ENCODE results near the gene MBD5.
A peak's percentile ranks its signal among the peaks of the same experiment; 100 is the strongest.
"Not testable (repeated sequence)": the region's sequence is repeated elsewhere in the genome, so short reads cannot be mapped to it uniquely, and the experiment has no call there.

MBD5 gene

DNA sequence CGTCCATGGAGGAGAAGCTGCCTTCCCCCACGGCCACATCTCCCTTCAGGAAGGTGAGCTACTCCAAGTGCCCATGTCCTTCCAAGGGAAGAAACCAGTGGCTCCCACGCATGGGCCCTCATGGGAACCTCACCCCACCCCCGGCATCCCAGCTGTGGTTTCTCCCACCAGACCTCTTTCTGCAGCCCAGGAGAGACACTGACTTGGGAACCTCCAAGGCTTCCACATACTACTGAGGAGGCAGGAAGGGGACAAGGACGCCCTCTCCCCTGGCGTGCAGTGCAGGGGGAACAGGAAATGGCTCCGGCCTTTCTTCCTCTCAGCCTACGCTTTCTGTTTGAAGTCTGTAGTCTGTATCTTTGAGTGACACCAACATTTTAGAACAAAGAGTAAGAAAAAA lies 519.1 kb downstream of the MBD5 start:
- Mint-ChIP-seq H3K36me3 (no peaks in the 10 kb centered on the region), H3K27ac (peak overlapping the region; percentile 90), H3K4me3 (peak overlapping the region; percentile 64), H3K27me3 (no peaks in the 10 kb centered on the region), H3K4me1 (ENCODE audit: low read depth) (peaks cover 60% of the 10 kb centered on the region), H3K9me3 (ENCODE audit: low read depth) (no peaks in the 10 kb centered on the region)

- peak overlapping the region; percentile 30 for H3K27ac Mint-ChIP-seq
Observed at GRCh38 chr2:148541792-148542191, 520.9 kb downstream of the MBD5 start.

GRCh38 chr2:148542614-148543013 lies 521.7 kb downstream of the MBD5 start:
- H3K4me1 Mint-ChIP-seq (ENCODE audit: low read depth) = peaks cover 69% of the 10 kb centered on the region
- no peak overlapping the region for H3K4me3 Mint-ChIP-seq

More at GRCh38 chr2:148541792-148542191, 520.9 kb downstream of the MBD5 start:
- no peaks in the 10 kb centered on the region for H3K27me3 Mint-ChIP-seq
- peaks cover 68% of the 10 kb centered on the region for H3K4me1 Mint-ChIP-seq (ENCODE audit: low read depth)
- H3K9me3 Mint-ChIP-seq (ENCODE audit: low read depth) = no peaks in the 10 kb centered on the region
- no peak overlapping the region for H3K4me3 Mint-ChIP-seq
- no peaks in the 10 kb centered on the region for H3K36me3 Mint-ChIP-seq

GRCh38 chr2:148543088-148543540 lies 522.2 kb downstream of the MBD5 start:
- H3K27me3 Mint-ChIP-seq; H3K36me3 Mint-ChIP-seq; H3K9me3 Mint-ChIP-seq (ENCODE audit: low read depth); H3K4me3 Mint-ChIP-seq: not testable (repeated sequence)
- peak overlapping the region; percentile 41 for H3K27ac Mint-ChIP-seq
- peaks cover 65% of the 10 kb centered on the region for H3K4me1 Mint-ChIP-seq (ENCODE audit: low read depth)

More at GRCh38 chr2:148542614-148543013, 521.7 kb downstream of the MBD5 start:
- H3K27me3 Mint-ChIP-seq = no peaks in the 10 kb centered on the region
- no peaks in the 10 kb centered on the region for H3K9me3 Mint-ChIP-seq (ENCODE audit: low read depth)
- peak overlapping the region; percentile 41 for H3K27ac Mint-ChIP-seq
- H3K36me3 Mint-ChIP-seq = no peaks in the 10 kb centered on the region

- Mint-ChIP-seq H3K27ac (peak overlapping the region; percentile 91), H3K27me3 (no peaks in the 10 kb centered on the region), H3K36me3 (no peaks in the 10 kb centered on the region), H3K4me1 (ENCODE audit: low read depth) (peaks cover 46% of the 10 kb centered on the region), H3K9me3 (ENCODE audit: low read depth) (no peaks in the 10 kb centered on the region), H3K4me3 (no peak overlapping the region)
Observed at GRCh38 chr2:148545390-148546256, 524.7 kb downstream of the MBD5 start.

GRCh38 chr2:148546270-148546669 lies 525.4 kb downstream of the MBD5 start:
- no peaks in the 10 kb centered on the region for H3K36me3 Mint-ChIP-seq
- H3K9me3 Mint-ChIP-seq (ENCODE audit: low read depth) = no peaks in the 10 kb centered on the region
- H3K4me1 Mint-ChIP-seq (ENCODE audit: low read depth) = peaks cover 39% of the 10 kb centered on the region
- peak overlapping the region; percentile 91 for H3K27ac Mint-ChIP-seq
- H3K4me3 Mint-ChIP-seq = no peak overlapping the region
- no peaks in the 10 kb centered on the region for H3K27me3 Mint-ChIP-seq

GRCh38 chr2:148548716-148549400 lies 528.0 kb downstream of the MBD5 start:
- Mint-ChIP-seq H3K9me3 (ENCODE audit: low read depth) (no peaks in the 10 kb centered on the region), H3K4me1 (ENCODE audit: low read depth) (peaks cover 30% of the 10 kb centered on the region), H3K4me3 (no peak overlapping the region), H3K36me3 (no peaks in the 10 kb centered on the region), H3K27me3 (no peaks in the 10 kb centered on the region), H3K27ac (no peak overlapping the region)

GRCh38 chr2:148552675-148553331 lies 531.9 kb downstream of the MBD5 start:
- H3K4me1 Mint-ChIP-seq (ENCODE audit: low read depth) = peaks cover 3% of the 10 kb centered on the region
- H3K27ac Mint-ChIP-seq = no peak overlapping the region
- no peaks in the 10 kb centered on the region for H3K9me3 Mint-ChIP-seq (ENCODE audit: low read depth)
- no peak overlapping the region for H3K4me3 Mint-ChIP-seq
- no peaks in the 10 kb centered on the region for H3K36me3 Mint-ChIP-seq
- no peaks in the 10 kb centered on the region for H3K27me3 Mint-ChIP-seq

GRCh38 chr2:148553332-148553887 lies 532.5 kb downstream of the MBD5 start:
- Mint-ChIP-seq H3K36me3 (no peaks in the 10 kb centered on the region), H3K4me1 (ENCODE audit: low read depth) (peaks cover 3% of the 10 kb centered on the region), H3K27ac (no peak overlapping the region), H3K4me3 (no peak overlapping the region), H3K9me3 (ENCODE audit: low read depth) (no peaks in the 10 kb centered on the region), H3K27me3 (no peaks in the 10 kb centered on the region)

DNA sequence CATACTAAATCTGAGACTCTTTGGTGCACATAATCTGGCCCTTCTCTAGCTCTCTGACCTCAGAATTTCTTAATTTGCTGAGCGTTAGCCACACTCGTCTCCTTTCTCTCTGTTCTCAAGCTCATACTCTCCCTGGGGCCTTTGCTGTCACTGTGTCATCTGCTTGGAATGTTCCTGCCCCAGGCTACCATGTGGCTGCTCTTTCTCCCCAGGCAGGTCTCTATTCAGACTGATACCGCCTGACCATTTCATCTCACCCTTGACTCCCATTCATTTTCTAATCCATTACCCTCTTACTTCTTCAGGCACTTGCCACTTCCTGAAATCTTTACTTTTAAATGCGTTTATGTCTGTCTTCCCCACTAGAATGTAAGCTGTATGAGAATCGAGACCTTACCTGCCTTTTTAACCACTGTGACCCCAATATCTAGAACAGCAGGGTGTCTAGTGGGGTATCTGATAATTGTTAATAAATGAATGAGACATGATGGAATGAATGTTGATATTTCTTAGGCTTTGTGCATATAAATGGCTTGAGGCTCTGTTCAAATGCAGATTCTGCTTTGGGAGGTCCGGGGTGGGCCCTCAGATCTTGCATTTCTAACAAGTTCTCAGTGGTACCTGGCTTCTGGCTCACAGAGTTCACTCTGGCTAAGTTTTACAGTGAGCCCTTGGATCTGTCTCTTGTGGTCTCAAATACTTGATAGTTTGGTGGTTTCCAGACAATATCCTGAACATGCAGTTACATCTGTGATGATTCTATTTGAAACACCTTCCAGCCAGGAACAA lies 533.8 kb downstream of the MBD5 start:
- H3K4me3 Mint-ChIP-seq = no peak overlapping the region
- no peaks in the 10 kb centered on the region for H3K27me3 Mint-ChIP-seq
- H3K27ac Mint-ChIP-seq = no peak overlapping the region
- no peaks in the 10 kb centered on the region for H3K36me3 Mint-ChIP-seq
- no peaks in the 10 kb centered on the region for H3K9me3 Mint-ChIP-seq (ENCODE audit: low read depth)
- H3K4me1 Mint-ChIP-seq (ENCODE audit: low read depth) = peaks cover 3% of the 10 kb centered on the region

DNA sequence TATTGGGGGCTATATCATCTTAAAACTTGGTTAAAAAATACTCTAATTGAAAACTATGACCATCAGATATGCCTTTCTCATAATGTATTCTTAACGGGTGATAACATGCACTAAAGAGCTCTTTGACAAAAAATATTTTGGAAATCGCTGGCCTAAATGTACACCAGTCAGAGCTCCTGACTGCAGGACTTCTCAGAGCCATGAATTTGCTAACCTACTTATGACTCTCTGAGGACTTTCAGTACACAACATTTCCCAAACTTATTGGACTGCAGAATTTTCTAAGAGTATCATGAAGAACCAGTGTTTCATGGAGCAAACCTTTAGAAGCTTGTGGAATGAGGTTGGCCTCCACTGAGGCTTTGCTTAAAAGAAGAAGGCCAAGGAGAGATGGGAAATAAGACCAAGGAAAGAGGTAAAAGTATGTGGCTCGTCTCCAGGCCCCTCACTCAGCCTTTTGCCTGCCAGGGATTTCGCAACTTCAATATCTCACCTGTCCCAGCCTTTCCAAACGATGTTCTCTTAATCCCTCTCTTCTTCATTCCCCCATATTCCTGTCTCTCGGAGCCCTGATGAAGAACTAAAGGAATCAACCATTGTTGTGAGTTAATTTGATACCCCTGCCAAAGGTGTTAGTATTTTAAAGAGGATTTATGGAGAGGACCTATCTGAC lies 534.9 kb downstream of the MBD5 start:
- H3K4me3 Mint-ChIP-seq = no peak overlapping the region
- H3K27ac Mint-ChIP-seq = no peak overlapping the region
- no peaks in the 10 kb centered on the region for H3K36me3 Mint-ChIP-seq
- no peaks in the 10 kb centered on the region for H3K9me3 Mint-ChIP-seq (ENCODE audit: low read depth)
- no peaks in the 10 kb centered on the region for H3K27me3 Mint-ChIP-seq
- H3K4me1 Mint-ChIP-seq (ENCODE audit: low read depth) = peaks cover 3% of the 10 kb centered on the region

DNA sequence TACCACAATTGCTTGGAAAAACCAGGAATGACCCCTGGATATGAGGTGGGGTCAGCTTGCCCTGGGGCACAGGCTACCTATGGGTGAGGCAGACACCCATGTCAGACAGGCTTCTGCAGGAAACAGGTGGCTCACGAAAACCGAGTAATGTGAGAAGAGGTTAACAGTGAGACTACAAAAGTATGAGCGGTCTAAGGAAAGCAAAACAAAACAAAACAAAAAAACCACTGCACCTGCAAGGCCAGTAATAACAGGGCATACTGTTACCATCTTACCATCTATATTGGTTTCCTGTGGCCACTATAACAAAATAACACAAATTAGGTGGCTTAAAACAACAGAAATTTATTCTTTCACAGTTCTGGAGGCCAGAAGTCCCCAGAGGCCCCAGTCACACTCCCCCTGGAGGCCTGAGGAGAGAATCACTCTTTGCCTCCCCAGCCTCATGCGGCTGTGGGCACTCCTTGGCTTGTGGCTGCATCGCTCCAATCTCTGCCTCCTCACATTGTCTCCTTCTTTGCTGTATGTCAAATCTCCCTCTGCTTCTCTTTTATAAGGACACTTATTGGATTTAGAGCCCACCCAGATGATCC lies 537.0 kb downstream of the MBD5 start:
- no peaks in the 10 kb centered on the region for H3K9me3 Mint-ChIP-seq (ENCODE audit: low read depth)
- no peak overlapping the region for H3K4me3 Mint-ChIP-seq
- H3K27me3 Mint-ChIP-seq = no peaks in the 10 kb centered on the region
- no peaks in the 10 kb centered on the region for H3K36me3 Mint-ChIP-seq
- no peaks in the 10 kb centered on the region for H3K4me1 Mint-ChIP-seq (ENCODE audit: low read depth)
- H3K27ac Mint-ChIP-seq = no peak overlapping the region

DNA sequence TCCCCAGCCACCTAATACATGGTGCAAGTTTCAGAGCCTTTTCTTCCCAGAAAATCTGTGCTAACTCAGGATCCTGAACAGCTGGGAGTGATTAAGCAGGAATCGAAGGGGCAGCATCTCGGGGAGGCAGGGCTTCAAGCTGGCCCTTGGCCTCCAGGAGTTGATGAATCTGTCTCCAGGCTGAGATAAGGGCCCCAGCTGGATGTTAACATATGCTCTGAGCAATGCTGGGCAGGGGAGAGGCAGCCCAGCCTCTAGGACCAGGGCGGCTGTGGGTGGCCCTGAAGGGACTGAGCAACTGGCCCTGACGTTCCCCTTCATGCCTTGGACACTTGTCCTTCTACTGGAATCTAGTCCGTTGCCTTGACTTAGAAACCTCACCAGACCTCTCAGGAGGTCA lies 539.6 kb downstream of the MBD5 start:
- Mint-ChIP-seq H3K27ac (no peak overlapping the region), H3K36me3 (no peaks in the 10 kb centered on the region), H3K4me3 (no peak overlapping the region), H3K4me1 (ENCODE audit: low read depth) (no peaks in the 10 kb centered on the region), H3K27me3 (no peaks in the 10 kb centered on the region), H3K9me3 (ENCODE audit: low read depth) (no peaks in the 10 kb centered on the region)
